ENCODE data around the gene GATAD2A. TPM values are rescaled to one million over a fixed set of nuclear protein-coding genes. Genes with fewer than 3 reads are reported as not detected.
A peak's percentile ranks its signal among the peaks of the same experiment; 100 is the strongest.

The GATAD2A gene
- total and polyA plus RNA-seq, 10 of the 15 experiments (the other 5 are each of a cell fraction or from before 2014, with no cell fraction given) = 2.6 to 173 (median 32.0) TPM

DNA sequence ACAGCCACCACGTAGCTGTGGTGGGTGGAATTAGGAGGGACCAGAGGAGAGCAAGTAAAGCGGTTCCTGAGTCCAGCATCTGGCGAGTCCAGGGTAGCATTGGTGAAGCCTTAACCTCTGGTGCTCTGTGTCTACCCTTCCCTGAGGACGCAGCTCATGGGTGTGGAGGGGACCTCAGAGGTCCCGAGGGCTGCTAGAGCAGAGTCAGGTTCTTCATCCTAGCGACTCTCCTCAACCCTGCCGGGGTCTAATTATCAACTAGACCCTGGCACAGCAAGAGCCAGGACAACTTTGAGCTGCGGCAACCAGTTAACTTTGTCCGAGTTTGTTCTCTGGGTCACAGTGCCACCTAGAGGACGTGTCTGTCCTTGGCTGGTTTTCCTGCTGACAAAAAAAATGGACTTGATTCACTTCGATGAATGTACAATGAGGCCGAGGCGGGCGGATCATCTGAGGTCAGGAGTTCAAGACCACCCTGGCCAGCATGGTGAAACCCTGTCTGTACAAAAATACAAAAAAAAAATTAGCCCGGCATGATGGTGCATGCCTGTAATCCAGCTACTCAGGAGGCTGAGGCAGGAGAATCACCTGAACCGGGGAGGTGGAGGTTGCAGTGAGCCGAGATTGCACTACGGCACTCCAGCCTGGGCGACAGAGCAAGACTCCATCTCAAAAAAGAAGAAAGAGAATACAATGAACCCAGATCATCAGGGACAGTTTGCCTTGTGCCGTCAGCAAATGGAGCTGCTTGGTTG, 84.9 kb downstream of the GATAD2A start (continued):
- TF ChIP-seq, protein P1, sequence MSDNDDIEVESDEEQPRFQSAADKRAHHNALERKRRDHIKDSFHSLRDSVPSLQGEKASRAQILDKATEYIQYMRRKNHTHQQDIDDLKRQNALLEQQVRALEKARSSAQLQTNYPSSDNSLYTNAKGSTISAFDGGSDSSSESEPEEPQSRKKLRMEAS (IDR thresholded peaks at IDR 0.05; ENCODE audit: low read depth, low read length) = no peak
- TF ChIP-seq EED (IDR thresholded peaks at IDR 0.05; ENCODE audit: low read depth) (no peak), SMC3 (IDR thresholded peaks at IDR 0.05; ENCODE audit: borderline replicate concordance, low read length) (peak; percentile 64; the same call in 1 of the 2 replicates), NFYB (IDR thresholded peaks at IDR 0.05; ENCODE audit: insufficient read depth, low read depth, low read length) (no peak), BCLAF1 (IDR thresholded peaks at IDR 0.05) (no peak), TBL1XR1 (IDR thresholded peaks at IDR 0.05; ENCODE audit: low read depth, low read length) (no peak), RELA (IDR thresholded peaks at IDR 0.05; ENCODE audit: borderline replicate concordance, partially characterized antibody) (no peak), NR2C2 (IDR thresholded peaks at IDR 0.05; ENCODE audit: borderline replicate concordance, control insufficient read depth, insufficient read length, low read depth) (no peak), HCFC1 (IDR thresholded peaks at IDR 0.05; ENCODE audit: low read length) (no peak)
- TF ChIP-seq, protein P2, sequence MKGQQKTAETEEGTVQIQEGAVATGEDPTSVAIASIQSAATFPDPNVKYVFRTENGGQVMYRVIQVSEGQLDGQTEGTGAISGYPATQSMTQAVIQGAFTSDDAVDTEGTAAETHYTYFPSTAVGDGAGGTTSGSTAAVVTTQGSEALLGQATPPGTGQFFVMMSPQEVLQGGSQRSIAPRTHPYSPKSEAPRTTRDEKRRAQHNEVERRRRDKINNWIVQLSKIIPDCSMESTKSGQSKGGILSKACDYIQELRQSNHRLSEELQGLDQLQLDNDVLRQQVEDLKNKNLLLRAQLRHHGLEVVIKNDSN (IDR thresholded peaks at IDR 0.05; ENCODE audit: borderline replicate concordance, extremely low read length, insufficient read depth, low read depth, low read length) = no peak

Data from GM12878 (cell line).